ENCODE results near the gene PCDHB15. TPM values are rescaled to one million over a fixed set of nuclear protein-coding genes. Genes with fewer than 3 reads are reported as not detected.
"Not testable (repeated sequence)": the region's sequence is repeated elsewhere in the genome, so short reads cannot be mapped to it uniquely, and the experiment has no call there.

Gene PCDHB15
- polyA plus RNA-seq, 1 of the 3 experiments (the other 2 are of a cell fraction), result 0.99 TPM

GRCh38 chr5:141234109-141234667 lies 11.0 kb upstream of the PCDHB15 start:
- Histone ChIP-seq H3K9me3 (peaks cover 15% of the 10 kb centered on the region), H3K9me2 (no peaks in the 10 kb centered on the region), H4K20me1 (ENCODE audit: insufficient read depth) (no peaks in the 10 kb centered on the region), H2AFZ (ENCODE audit: low read depth) (0 out of 2 replicates have a peak overlapping the region, but pooled peaks have one; percentile 15), H3K4me3 (ENCODE audit: low read depth in 2 of 2, low read length in 1 of 2) (peak overlapping the region; percentile 11 to 33; a peak in 3 of 4 replicates), H3K27me3 (ENCODE audit: insufficient read depth) (no peaks in the 10 kb centered on the region), H3K79me2 (ENCODE audit: insufficient read depth) (no peaks in the 10 kb centered on the region), H3K27ac (ENCODE audit: low read depth in 2 of 2, low read length in 1 of 2) (no peak overlapping the region), H3K9ac (no peak overlapping the region), H3K36me3 (replicated peaks in 1 of 2; ENCODE audit: control insufficient read depth in 1 of 2, insufficient read depth in 2 of 2, low read length in 1 of 2) (peaks cover 0 to 6% of the 10 kb centered on the region in 2 experiments), H3F3A (replicated peaks; ENCODE audit: insufficient read depth) (peaks cover 3% of the 10 kb centered on the region), H3K4me2 (no peak overlapping the region), H3K4me1 (ENCODE audit: control insufficient read depth in 1 of 2, insufficient read depth in 2 of 2, low read depth in 1 of 2, low read length in 1 of 2) (no peaks in the 10 kb centered on the region)
- WGBS (ENCODE audit: low lambda C conversion rate), result 24% methylated on average over 15 of the region's 15 CpGs
- ChIA-PET POLR2A (interaction anchor here (1.0 kb wide), 1 partner anchor 11 kb away, joined by 3 read pairs; the partner anchor contains the start of gene PCDHB14), CTCF (interaction anchor here (0.6 to 2.8 kb wide), 15 partner anchors 10 to 330 kb away, joined by 3 to 21 read pairs (median 3); partner anchors contain the start of genes PCDHB11, PCDHB14, PCDHB16 and PCDHB3)
- TF ChIP-seq, protein P1, sequence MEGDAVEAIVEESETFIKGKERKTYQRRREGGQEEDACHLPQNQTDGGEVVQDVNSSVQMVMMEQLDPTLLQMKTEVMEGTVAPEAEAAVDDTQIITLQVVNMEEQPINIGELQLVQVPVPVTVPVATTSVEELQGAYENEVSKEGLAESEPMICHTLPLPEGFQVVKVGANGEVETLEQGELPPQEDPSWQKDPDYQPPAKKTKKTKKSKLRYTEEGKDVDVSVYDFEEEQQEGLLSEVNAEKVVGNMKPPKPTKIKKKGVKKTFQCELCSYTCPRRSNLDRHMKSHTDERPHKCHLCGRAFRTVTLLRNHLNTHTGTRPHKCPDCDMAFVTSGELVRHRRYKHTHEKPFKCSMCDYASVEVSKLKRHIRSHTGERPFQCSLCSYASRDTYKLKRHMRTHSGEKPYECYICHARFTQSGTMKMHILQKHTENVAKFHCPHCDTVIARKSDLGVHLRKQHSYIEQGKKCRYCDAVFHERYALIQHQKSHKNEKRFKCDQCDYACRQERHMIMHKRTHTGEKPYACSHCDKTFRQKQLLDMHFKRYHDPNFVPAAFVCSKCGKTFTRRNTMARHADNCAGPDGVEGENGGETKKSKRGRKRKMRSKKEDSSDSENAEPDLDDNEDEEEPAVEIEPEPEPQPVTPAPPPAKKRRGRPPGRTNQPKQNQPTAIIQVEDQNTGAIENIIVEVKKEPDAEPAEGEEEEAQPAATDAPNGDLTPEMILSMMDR (IDR thresholded peaks at IDR 0.05), result peak; percentile 46
- TF ChIP-seq RAD21 (IDR thresholded peaks at IDR 0.05; ENCODE audit: low read length) (peak; percentile 49), MAX (IDR thresholded peaks at IDR 0.05; ENCODE audit: low read depth) (no peak)
- DNase-seq, result no peak

GRCh38 chr5:141235922-141236321 lies 9.3 kb upstream of the PCDHB15 start:
- 86% methylated on average over 38 of the region's 40 CpGs for WGBS (ENCODE audit: low lambda C conversion rate)

DNA sequence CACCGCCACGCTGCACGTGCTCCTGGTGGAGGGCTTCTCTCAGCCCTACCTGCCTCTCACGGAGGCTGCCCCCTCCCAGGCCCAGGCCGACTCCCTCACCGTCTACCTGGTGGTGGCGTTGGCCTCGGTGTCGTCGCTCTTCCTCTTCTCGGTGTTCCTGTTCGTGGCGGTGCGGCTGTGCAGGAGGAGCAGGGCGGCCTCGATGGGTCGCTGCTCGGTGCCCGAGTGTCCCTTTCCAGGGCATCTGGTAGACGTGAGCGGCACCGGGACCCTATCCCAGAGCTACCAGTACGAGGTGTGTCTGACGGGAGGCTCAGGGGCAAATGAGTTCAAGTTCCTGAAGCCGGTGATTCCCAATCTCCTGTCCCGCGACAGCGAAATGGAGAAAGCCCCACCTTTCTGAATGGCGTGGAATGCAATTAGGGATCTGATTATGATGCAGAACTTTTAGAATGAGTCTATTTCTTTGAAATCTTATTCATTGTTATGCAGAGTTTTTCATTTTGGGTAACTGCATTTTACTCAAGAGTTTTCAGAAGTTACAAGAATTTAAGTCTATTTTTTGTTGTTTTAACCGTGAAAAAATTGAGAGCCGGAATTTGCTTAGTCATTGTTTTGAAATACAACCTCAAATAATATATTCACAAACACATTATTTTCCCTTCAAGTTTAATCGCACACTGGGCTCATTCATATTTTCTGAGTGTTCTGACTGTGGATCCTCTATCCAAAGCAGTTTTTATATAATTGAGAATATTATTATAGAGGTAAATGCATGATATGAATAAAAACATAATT lies 8.5 kb upstream of the PCDHB15 start:
- 74% methylated on average over 26 of the region's 32 CpGs for WGBS (ENCODE audit: low lambda C conversion rate)
- no peak overlapping the region for H2AFZ ChIP-seq (ENCODE audit: low read depth)
- no peak for DNase-seq
- no peak overlapping the region for H3K27ac ChIP-seq (ENCODE audit: low read depth in 2 of 2, low read length in 1 of 2)
- TF ChIP-seq, protein P2, sequence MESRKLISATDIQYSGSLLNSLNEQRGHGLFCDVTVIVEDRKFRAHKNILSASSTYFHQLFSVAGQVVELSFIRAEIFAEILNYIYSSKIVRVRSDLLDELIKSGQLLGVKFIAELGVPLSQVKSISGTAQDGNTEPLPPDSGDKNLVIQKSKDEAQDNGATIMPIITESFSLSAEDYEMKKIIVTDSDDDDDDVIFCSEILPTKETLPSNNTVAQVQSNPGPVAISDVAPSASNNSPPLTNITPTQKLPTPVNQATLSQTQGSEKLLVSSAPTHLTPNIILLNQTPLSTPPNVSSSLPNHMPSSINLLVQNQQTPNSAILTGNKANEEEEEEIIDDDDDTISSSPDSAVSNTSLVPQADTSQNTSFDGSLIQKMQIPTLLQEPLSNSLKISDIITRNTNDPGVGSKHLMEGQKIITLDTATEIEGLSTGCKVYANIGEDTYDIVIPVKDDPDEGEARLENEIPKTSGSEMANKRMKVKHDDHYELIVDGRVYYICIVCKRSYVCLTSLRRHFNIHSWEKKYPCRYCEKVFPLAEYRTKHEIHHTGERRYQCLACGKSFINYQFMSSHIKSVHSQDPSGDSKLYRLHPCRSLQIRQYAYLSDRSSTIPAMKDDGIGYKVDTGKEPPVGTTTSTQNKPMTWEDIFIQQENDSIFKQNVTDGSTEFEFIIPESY (IDR thresholded peaks at IDR 0.05; ENCODE audit: borderline replicate concordance, low read depth), result no peak
- TF ChIP-seq, protein P3, sequence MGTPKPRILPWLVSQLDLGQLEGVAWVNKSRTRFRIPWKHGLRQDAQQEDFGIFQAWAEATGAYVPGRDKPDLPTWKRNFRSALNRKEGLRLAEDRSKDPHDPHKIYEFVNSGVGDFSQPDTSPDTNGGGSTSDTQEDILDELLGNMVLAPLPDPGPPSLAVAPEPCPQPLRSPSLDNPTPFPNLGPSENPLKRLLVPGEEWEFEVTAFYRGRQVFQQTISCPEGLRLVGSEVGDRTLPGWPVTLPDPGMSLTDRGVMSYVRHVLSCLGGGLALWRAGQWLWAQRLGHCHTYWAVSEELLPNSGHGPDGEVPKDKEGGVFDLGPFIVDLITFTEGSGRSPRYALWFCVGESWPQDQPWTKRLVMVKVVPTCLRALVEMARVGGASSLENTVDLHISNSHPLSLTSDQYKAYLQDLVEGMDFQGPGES (IDR thresholded peaks at IDR 0.05; ENCODE audit: low read depth, low read length), result no peak
- TF ChIP-seq YY1 (IDR thresholded peaks at IDR 0.05; ENCODE audit: low read depth), result no peak
- no peak for TF ChIP-seq MAX (IDR thresholded peaks at IDR 0.05; ENCODE audit: low read depth)
- no peak for TF ChIP-seq FOXJ3 (CRISPR knock-in tag; IDR thresholded peaks at IDR 0.05)
- no peak for TF ChIP-seq EZH2phosphoT487 (IDR thresholded peaks at IDR 0.05; ENCODE audit: borderline replicate concordance, low read depth)
- TF ChIP-seq MEF2A (IDR thresholded peaks at IDR 0.05; ENCODE audit: borderline replicate concordance, low read depth), result no peak
- no peak for TF ChIP-seq TEAD4 (IDR thresholded peaks at IDR 0.05; ENCODE audit: borderline replicate concordance, insufficient read depth)
- no peak for TF ChIP-seq RAD21 (IDR thresholded peaks at IDR 0.05; ENCODE audit: low read length)
- no peak for TF ChIP-seq NFIC (IDR thresholded peaks at IDR 0.05; ENCODE audit: borderline replicate concordance)
- TF ChIP-seq RXRA (IDR thresholded peaks at IDR 0.05; ENCODE audit: borderline replicate concordance, low read depth), result no peak
- H3K9ac ChIP-seq, result no peak overlapping the region
- H3K79me2 ChIP-seq (ENCODE audit: insufficient read depth), result no peaks in the 10 kb centered on the region
- H3K4me3 ChIP-seq (ENCODE audit: low read depth in 2 of 2, low read length in 1 of 2), result no peak overlapping the region; a peak in 1 of 4 replicates
- peaks cover 3% of the 10 kb centered on the region for H3F3A ChIP-seq (replicated peaks; ENCODE audit: insufficient read depth)
- no peaks in the 10 kb centered on the region for H4K20me1 ChIP-seq (ENCODE audit: insufficient read depth)
- H3K4me2 ChIP-seq, result no peak overlapping the region
- no peaks in the 10 kb centered on the region for H3K4me1 ChIP-seq (ENCODE audit: control insufficient read depth in 1 of 2, insufficient read depth in 2 of 2, low read depth in 1 of 2, low read length in 1 of 2)
- no peaks in the 10 kb centered on the region for H3K36me3 ChIP-seq (replicated peaks in 1 of 2; ENCODE audit: control insufficient read depth in 1 of 2, insufficient read depth in 2 of 2, low read length in 1 of 2)
- no peaks in the 10 kb centered on the region for H3K27me3 ChIP-seq (ENCODE audit: insufficient read depth)
- POLR2A ChIA-PET, result no interaction called here
- no peaks in the 10 kb centered on the region for H3K9me2 ChIP-seq
- peaks cover 13% of the 10 kb centered on the region for H3K9me3 ChIP-seq
- CTCF ChIA-PET, result no interaction called here

More at GRCh38 chr5:141235922-141236321, 9.3 kb upstream of the PCDHB15 start:
- H3K9me3 ChIP-seq, result peaks cover 15% of the 10 kb centered on the region
- H3K4me3 ChIP-seq (ENCODE audit: low read depth in 2 of 2, low read length in 1 of 2); H3K9me2 ChIP-seq; H3K9ac ChIP-seq; H2AFZ ChIP-seq (ENCODE audit: low read depth); H3K27ac ChIP-seq (ENCODE audit: low read depth in 2 of 2, low read length in 1 of 2); CTCF ChIA-PET; H3K4me1 ChIP-seq (ENCODE audit: control insufficient read depth in 1 of 2, insufficient read depth in 2 of 2, low read depth in 1 of 2, low read length in 1 of 2); H3K4me2 ChIP-seq; H3K79me2 ChIP-seq (ENCODE audit: insufficient read depth); H3K27me3 ChIP-seq (ENCODE audit: insufficient read depth); POLR2A ChIA-PET; H4K20me1 ChIP-seq (ENCODE audit: insufficient read depth); H3K36me3 ChIP-seq (replicated peaks in 1 of 2; ENCODE audit: control insufficient read depth in 1 of 2, insufficient read depth in 2 of 2, low read length in 1 of 2); H3F3A ChIP-seq (replicated peaks; ENCODE audit: insufficient read depth); DNase-seq: not testable (repeated sequence)
